22Rv1 (cell line): ENCODE results near the gene BOK.

Experiments
- ZFX ChIP-seq: fragments of 450-650 bp; IDR thresholded peaks from 2 replicates; pipeline ENCODE4 v1.6.1; 2017; ENCODE audit warnings: antibody characterized with exemption, borderline replicate concordance
- TF ChIP-seq, protein P1 (sequence below): fragments of 450-650 bp; IDR thresholded peaks from 2 replicates; pipeline ENCODE4 v1.5.1; 2017; ENCODE audit warnings: mild to moderate bottlenecking

DNA sequence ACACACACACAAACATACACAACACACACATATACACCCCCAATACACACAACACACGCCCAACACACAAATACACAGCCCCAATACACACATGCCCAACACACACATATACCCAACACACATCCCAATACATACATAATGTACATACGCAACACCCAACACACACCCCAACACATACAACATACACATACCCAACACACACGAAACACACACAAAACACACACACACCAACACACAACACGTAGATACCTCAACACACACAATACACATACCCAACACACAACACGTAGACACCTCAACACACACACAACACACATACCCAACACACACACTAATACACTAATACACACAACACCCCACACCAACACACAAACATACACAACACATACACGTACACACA is 41.2 kb upstream of the BOK start:
- TF ChIP-seq, protein P1, sequence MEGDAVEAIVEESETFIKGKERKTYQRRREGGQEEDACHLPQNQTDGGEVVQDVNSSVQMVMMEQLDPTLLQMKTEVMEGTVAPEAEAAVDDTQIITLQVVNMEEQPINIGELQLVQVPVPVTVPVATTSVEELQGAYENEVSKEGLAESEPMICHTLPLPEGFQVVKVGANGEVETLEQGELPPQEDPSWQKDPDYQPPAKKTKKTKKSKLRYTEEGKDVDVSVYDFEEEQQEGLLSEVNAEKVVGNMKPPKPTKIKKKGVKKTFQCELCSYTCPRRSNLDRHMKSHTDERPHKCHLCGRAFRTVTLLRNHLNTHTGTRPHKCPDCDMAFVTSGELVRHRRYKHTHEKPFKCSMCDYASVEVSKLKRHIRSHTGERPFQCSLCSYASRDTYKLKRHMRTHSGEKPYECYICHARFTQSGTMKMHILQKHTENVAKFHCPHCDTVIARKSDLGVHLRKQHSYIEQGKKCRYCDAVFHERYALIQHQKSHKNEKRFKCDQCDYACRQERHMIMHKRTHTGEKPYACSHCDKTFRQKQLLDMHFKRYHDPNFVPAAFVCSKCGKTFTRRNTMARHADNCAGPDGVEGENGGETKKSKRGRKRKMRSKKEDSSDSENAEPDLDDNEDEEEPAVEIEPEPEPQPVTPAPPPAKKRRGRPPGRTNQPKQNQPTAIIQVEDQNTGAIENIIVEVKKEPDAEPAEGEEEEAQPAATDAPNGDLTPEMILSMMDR = no peak
- no peak for TF ChIP-seq ZFX
